HCT116 (cell line): ENCODE data around the gene HIGD2A.

ENCODE experiments used
- EGR1 ChIP-seq: IDR thresholded peaks from 2 replicates; pipeline ENCODE4 v1.6.1; 2012; ENCODE audit warnings: low read depth
- TF ChIP-seq, protein P1 (sequence below), 3 experiments: fragments of 200-600 bp in 1 of 3; sonication (generic) in 1 of 3; IDR thresholded peaks in 2 of 3; conservative IDR thresholded peaks in 1 of 3; 2 replicates each; pipeline ENCODE4 v1.5.1; 2012 to 2017; ENCODE audit warnings: low read depth in 2 of 3, low read length in 2 of 3, antibody characterized with exemption in 1 of 3, borderline replicate concordance in 1 of 3, control low read depth in 1 of 3, mild to moderate bottlenecking in 1 of 3, mixed read lengths in 1 of 3, mixed run types in 1 of 3, moderate library complexity in 1 of 3; ENCODE audit not compliant: insufficient read depth in 1 of 3

DNA sequence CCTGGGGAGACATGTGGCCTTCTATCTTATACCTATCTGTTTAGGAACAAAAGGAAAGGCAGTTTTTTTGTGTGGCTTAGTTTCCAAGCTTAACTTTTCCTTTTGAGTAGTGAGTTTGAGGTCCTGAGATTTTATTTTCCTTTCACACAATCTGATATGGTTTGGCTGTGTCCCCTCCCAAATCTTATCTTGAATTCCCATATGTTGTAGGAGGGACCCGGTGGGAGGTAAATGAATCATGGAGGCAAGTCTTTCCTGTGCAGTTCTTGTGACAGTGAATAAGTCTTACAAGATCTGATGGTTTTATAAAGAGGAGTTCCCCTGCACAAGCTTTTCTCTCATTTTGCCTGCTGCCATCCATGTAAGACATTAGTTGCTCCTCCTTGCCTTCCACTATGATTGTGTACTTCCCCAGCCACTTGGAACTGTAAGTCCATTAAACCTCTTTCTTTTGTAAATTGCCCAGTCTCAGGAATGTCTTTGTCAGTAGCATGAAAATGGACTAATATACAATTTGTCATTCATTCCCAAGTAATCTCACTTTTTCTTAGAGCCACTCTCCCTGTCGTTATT lies 32.5 kb downstream of the HIGD2A start:
- TF ChIP-seq, protein P1, sequence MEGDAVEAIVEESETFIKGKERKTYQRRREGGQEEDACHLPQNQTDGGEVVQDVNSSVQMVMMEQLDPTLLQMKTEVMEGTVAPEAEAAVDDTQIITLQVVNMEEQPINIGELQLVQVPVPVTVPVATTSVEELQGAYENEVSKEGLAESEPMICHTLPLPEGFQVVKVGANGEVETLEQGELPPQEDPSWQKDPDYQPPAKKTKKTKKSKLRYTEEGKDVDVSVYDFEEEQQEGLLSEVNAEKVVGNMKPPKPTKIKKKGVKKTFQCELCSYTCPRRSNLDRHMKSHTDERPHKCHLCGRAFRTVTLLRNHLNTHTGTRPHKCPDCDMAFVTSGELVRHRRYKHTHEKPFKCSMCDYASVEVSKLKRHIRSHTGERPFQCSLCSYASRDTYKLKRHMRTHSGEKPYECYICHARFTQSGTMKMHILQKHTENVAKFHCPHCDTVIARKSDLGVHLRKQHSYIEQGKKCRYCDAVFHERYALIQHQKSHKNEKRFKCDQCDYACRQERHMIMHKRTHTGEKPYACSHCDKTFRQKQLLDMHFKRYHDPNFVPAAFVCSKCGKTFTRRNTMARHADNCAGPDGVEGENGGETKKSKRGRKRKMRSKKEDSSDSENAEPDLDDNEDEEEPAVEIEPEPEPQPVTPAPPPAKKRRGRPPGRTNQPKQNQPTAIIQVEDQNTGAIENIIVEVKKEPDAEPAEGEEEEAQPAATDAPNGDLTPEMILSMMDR (IDR thresholded peaks at IDR 0.05 in 2 of 3, conservative IDR thresholded peaks at IDR 0.05 in 1 of 3; ENCODE audit: borderline replicate concordance in 1 of 3, insufficient read depth in 1 of 3, low read depth in 2 of 3, low read length in 2 of 3): no peak
- no peak for TF ChIP-seq EGR1
